Neural cell (in vitro differentiated cells): ENCODE measurements around the gene HTRA2.

Source experiments
- TF ChIP-seq, protein P1 (sequence below): fragments of 450-650 bp; IDR thresholded peaks from 2 replicates; pipeline ENCODE4 v1.5.1; 2014; ENCODE audit warnings: antibody characterized with exemption, mild to moderate bottlenecking, moderate library complexity; ENCODE audit not compliant: poor library complexity, severe bottlenecking
- TF ChIP-seq, protein P2 (sequence below): IDR thresholded peaks from 2 replicates; pipeline ENCODE4 v1.6.1; 2012; ENCODE audit warnings: borderline replicate concordance

DNA sequence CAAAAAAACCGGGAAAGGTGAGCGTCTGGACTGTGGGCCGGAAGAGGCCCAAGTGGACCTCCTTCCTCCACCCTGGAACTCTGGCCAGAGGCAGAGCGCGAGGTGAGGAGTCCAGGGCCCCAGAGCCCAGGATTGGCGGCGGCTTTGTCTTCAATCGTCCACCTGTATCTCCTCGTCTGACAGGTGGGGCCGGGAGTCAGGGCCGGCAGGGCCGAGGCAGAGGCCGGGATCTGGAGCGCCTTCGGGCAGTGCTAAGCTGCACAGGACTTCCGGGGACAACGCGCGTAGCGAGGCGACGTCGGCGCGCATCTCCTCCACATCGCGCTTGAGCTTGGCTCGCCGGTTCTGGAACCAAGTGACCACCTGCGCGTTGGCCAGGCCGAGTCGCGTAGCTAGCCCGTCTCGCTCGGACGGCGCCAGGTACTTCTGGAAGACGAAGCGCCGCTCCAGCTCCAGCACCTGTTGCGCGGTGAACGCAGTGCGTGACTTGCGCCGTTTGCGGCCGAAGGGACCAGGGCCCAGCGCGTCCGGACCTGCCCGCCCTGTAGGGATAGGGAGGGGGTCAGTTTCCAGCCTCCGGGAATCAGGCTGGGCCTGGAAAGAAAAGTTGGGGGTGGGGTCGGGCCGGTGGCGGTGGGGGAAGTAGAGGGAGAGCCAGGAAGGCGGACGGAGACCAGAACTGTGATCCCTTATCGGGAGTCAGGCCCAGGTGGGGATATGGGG, 31.8 kb upstream of the HTRA2 start:
- TF ChIP-seq, protein P1, sequence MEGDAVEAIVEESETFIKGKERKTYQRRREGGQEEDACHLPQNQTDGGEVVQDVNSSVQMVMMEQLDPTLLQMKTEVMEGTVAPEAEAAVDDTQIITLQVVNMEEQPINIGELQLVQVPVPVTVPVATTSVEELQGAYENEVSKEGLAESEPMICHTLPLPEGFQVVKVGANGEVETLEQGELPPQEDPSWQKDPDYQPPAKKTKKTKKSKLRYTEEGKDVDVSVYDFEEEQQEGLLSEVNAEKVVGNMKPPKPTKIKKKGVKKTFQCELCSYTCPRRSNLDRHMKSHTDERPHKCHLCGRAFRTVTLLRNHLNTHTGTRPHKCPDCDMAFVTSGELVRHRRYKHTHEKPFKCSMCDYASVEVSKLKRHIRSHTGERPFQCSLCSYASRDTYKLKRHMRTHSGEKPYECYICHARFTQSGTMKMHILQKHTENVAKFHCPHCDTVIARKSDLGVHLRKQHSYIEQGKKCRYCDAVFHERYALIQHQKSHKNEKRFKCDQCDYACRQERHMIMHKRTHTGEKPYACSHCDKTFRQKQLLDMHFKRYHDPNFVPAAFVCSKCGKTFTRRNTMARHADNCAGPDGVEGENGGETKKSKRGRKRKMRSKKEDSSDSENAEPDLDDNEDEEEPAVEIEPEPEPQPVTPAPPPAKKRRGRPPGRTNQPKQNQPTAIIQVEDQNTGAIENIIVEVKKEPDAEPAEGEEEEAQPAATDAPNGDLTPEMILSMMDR = no peak
- TF ChIP-seq, protein P2, sequence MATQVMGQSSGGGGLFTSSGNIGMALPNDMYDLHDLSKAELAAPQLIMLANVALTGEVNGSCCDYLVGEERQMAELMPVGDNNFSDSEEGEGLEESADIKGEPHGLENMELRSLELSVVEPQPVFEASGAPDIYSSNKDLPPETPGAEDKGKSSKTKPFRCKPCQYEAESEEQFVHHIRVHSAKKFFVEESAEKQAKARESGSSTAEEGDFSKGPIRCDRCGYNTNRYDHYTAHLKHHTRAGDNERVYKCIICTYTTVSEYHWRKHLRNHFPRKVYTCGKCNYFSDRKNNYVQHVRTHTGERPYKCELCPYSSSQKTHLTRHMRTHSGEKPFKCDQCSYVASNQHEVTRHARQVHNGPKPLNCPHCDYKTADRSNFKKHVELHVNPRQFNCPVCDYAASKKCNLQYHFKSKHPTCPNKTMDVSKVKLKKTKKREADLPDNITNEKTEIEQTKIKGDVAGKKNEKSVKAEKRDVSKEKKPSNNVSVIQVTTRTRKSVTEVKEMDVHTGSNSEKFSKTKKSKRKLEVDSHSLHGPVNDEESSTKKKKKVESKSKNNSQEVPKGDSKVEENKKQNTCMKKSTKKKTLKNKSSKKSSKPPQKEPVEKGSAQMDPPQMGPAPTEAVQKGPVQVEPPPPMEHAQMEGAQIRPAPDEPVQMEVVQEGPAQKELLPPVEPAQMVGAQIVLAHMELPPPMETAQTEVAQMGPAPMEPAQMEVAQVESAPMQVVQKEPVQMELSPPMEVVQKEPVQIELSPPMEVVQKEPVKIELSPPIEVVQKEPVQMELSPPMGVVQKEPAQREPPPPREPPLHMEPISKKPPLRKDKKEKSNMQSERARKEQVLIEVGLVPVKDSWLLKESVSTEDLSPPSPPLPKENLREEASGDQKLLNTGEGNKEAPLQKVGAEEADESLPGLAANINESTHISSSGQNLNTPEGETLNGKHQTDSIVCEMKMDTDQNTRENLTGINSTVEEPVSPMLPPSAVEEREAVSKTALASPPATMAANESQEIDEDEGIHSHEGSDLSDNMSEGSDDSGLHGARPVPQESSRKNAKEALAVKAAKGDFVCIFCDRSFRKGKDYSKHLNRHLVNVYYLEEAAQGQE = no peak
